OCI-LY3 (cell line): ENCODE results near the gene IFI27.

ENCODE experiments used
- H2AFZ ChIP-seq: fragments of 200-600, 300-600 bp; shearing (Covaris generic); 2 replicates; pipeline ENCODE4 v1.6.0; 2014; ENCODE audit warnings: antibody characterized with exemption, low read depth, low read length
- H3K27ac ChIP-seq: fragments of 200-600, 300-600 bp; sonication (generic); 2 replicates; pipeline ENCODE4 v1.5.1; 2014; ENCODE audit warnings: mild to moderate bottlenecking, low read length, moderate library complexity, mixed read lengths
- H3K27me3 ChIP-seq: fragments of 200-600, 300-600 bp; sonication (generic); 2 replicates; pipeline ENCODE4 v1.6.1; 2014; ENCODE audit warnings: low read depth, low read length, mixed read lengths
- H3K36me3 ChIP-seq: fragments of 200-600, 300-600 bp; sonication (generic); replicated peaks from 2 replicates; pipeline ENCODE3; 2014; ENCODE audit warnings: low read depth, low read length, mixed read lengths
- H3K4me1 ChIP-seq: fragments of 300-600, 200-600 bp; sonication (generic); 2 replicates; pipeline ENCODE4 v1.6.1; 2014; ENCODE audit warnings: low read length, mixed read lengths
- H3K4me2 ChIP-seq: fragments of 200-600, 300-600 bp; sonication (generic); 2 replicates; pipeline ENCODE4 v1.6.1; 2014; ENCODE audit warnings: low read length, mixed read lengths
- H3K4me3 ChIP-seq: fragments of 300-600, 200-600 bp; sonication (generic); 2 replicates; pipeline ENCODE4 v1.5.1; 2014; ENCODE audit warnings: antibody characterized with exemption, mild to moderate bottlenecking, low read length, moderate library complexity
- H3K79me2 ChIP-seq: fragments of 300-600, 200-600 bp; shearing (Covaris generic); 2 replicates; pipeline ENCODE4 v1.6.1; 2014; ENCODE audit warnings: mild to moderate bottlenecking, low read length, mixed read lengths
- H3K9ac ChIP-seq: fragments of 300-600, 200-600 bp; shearing (Covaris generic); 2 replicates; pipeline ENCODE4 v1.6.0; 2014; ENCODE audit warnings: mild to moderate bottlenecking, low read length, moderate library complexity
- H3K9me3 ChIP-seq: fragments of 200-600, 300-600 bp; shearing (Covaris generic); 2 replicates; pipeline ENCODE4 v1.6.1; 2014; ENCODE audit warnings: low read length, mixed read lengths; ENCODE audit not compliant: insufficient read depth
- H4K20me1 ChIP-seq: fragments of 200-600, 300-600 bp; sonication (generic); 2 replicates; pipeline ENCODE4 v1.6.1; 2016; ENCODE audit warnings: low read length, mixed read lengths; ENCODE audit not compliant: insufficient read depth
- CTCF ChIP-seq: fragments of 200-600, 300-600 bp; sonication (generic); IDR thresholded peaks from 2 replicates; pipeline ENCODE4 v1.5.1; 2014; ENCODE audit warnings: antibody characterized with exemption, low read length, low read depth
- EZH2phosphoT487 ChIP-seq: fragments of 200-600 bp; shearing (Covaris generic); IDR thresholded peaks from 2 replicates; pipeline ENCODE4 v1.6.1; 2018; ENCODE audit warnings: antibody characterized with exemption, mixed run types, low read depth

The IFI27 gene

GRCh38 chr14:94127330-94127729 lies 16.8 kb downstream of the IFI27 start:
- Histone ChIP-seq H3K27me3 (0 out of 2 replicates have a peak, but pooled peaks cover 3% of the 10 kb centered on the region), H3K4me3 (no peak overlapping the region), H3K4me2 (no peak overlapping the region), H3K36me3 (no peaks in the 10 kb centered on the region), H4K20me1 (no peaks in the 10 kb centered on the region), H3K27ac (no peak overlapping the region), H3K9me3 (no peaks in the 10 kb centered on the region), H2AFZ (no peak overlapping the region), H3K9ac (no peak overlapping the region), H3K4me1 (peaks cover 11% of the 10 kb centered on the region), H3K79me2 (no peaks in the 10 kb centered on the region)
- TF ChIP-seq CTCF (no peak), EZH2phosphoT487 (no peak)

- peaks cover 11% of the 10 kb centered on the region for H3K4me1 ChIP-seq
- no peak overlapping the region; the same call in 1 of the 2 replicates for H3K9ac ChIP-seq
- H3K36me3 ChIP-seq = no peaks in the 10 kb centered on the region
- no peaks in the 10 kb centered on the region for H3K9me3 ChIP-seq
- H3K27me3 ChIP-seq = 0 out of 2 replicates have a peak, but pooled peaks cover 3% of the 10 kb centered on the region
- TF ChIP-seq EZH2phosphoT487 (no peak), CTCF (no peak)
- no peak overlapping the region for H3K27ac ChIP-seq
- H3K4me2 ChIP-seq = peak overlapping the region; percentile 56
- no peaks in the 10 kb centered on the region for H4K20me1 ChIP-seq
- peak overlapping the region; percentile 97 for H3K4me3 ChIP-seq
- no peaks in the 10 kb centered on the region for H3K79me2 ChIP-seq
- no peak overlapping the region for H2AFZ ChIP-seq
Measured at GRCh38 chr14:94128216-94128839, 17.8 kb downstream of the IFI27 start.

DNA sequence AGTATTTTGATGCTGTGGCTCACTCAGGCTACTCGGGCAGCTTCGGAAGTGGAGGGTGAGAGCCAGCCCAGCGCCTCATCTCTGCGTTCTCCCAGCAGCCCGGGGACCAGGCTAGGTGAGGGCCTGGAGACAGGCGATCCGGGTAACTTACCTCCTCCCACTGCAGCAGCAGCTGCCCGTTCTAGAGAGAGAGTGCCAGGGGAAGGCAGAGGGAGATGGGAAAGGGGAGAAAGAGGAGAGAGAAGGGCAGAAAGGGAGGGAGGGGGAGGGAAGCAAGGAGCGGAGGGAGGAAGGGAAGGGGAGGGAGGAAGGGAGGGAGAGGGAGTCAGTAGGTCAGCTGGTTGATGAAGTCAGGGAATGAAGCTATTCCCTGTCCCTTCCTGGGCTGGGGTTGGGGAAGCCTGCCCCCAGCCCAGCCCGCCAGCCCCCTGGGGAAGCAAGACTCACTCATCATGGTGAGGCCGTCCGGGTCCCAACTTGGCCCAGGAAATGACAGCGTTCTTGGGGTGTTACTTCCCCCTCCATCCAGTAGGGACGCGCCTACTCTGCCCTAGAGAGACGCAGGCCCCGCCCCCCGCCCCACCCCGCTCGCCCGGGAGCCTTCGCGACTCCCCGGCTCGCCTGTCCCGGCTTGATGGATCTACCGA lies 18.7 kb downstream of the IFI27 start, which contains the start of gene IFI27L2:
Gene IFI27L2 (minus strand): TSS at position 494 of the 647 bp plus-strand sequence. CDS start 40 bp downstream, at position 454.
- Histone ChIP-seq H2AFZ (peak within 1 kb of the TSS; percentile 95), H3K4me3 (peak within 1 kb of the TSS; percentile 97), H3K27me3 (0 out of 2 replicates have a peak, but pooled peaks cover 3% of the 10 kb centered on the region), H3K4me2 (peak within 1 kb of the TSS; percentile 56), H3K79me2 (no peaks in the 10 kb centered on the region), H3K4me1 (peaks cover 11% of the 10 kb centered on the region), H3K9ac (peak within 1 kb of the TSS; percentile 80), H3K9me3 (no peaks in the 10 kb centered on the region), H3K36me3 (no peaks in the 10 kb centered on the region), H3K27ac (no peak within 1 kb of the TSS), H4K20me1 (no peaks in the 10 kb centered on the region)
- TF ChIP-seq CTCF = no peak
- no peak for TF ChIP-seq EZH2phosphoT487

GRCh38 chr14:94129758-94130414 lies 19.4 kb downstream of the IFI27 start:
- no peaks in the 10 kb centered on the region for H3K79me2 ChIP-seq
- H2AFZ ChIP-seq = peak overlapping the region; percentile 95
- H3K9me3 ChIP-seq = no peaks in the 10 kb centered on the region
- H3K9ac ChIP-seq = peak overlapping the region; percentile 80
- H3K4me1 ChIP-seq = peaks cover 11% of the 10 kb centered on the region
- H3K27ac ChIP-seq = no peak overlapping the region
- H3K36me3 ChIP-seq = no peaks in the 10 kb centered on the region
- peak overlapping the region; percentile 56 for H3K4me2 ChIP-seq
- peak overlapping the region; percentile 97 for H3K4me3 ChIP-seq
- H3K27me3 ChIP-seq = 0 out of 2 replicates have a peak, but pooled peaks cover 3% of the 10 kb centered on the region
- no peak for TF ChIP-seq CTCF
- H4K20me1 ChIP-seq = no peaks in the 10 kb centered on the region
